Measurements from ENCODE around the gene WIPF1. TPM values are rescaled to one million over a fixed set of nuclear protein-coding genes. Genes with fewer than 3 reads are reported as not detected.

Gene WIPF1
- total RNA-seq, 2 experiments from 2014 or later, result 170 to 183 TPM

DNA sequence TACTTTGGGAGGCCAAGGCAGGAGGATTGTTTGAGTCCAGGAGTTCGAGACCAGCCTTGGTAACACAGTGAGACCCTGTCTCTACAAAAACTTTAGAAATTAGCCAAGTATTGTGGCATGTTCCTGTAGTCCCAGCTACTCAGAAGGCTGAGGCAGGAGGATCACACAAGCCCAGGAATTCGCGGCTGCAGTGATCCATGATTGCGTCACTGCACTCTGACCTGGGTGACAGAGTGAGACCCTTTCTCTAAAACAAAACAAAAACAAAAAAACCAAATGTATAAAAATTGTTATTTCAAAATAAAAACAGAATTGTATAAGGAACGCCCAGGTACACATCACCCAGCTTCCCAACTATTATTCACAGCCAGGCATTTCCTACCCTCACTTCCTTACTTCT, 56.7 kb downstream of the WIPF1 start:
- H3K9me3 Mint-ChIP-seq, result no peaks in the 10 kb centered on the region
- no peak overlapping the region for H3K27ac Mint-ChIP-seq
- H3K4me1 Mint-ChIP-seq (ENCODE audit: low read depth), result peaks cover 17% of the 10 kb centered on the region
- no peak for DNase-seq
- intact Hi-C loops (cut with micrococcal nuclease), result no loop called here
- CTCF ChIA-PET, result no interaction called here
- H3K27me3 Mint-ChIP-seq, result no peaks in the 10 kb centered on the region
- no peaks in the 10 kb centered on the region for H3K36me3 Mint-ChIP-seq
- H3K4me3 Mint-ChIP-seq, result no peak overlapping the region
- POLR2A ChIA-PET, result no interaction called here

DNA sequence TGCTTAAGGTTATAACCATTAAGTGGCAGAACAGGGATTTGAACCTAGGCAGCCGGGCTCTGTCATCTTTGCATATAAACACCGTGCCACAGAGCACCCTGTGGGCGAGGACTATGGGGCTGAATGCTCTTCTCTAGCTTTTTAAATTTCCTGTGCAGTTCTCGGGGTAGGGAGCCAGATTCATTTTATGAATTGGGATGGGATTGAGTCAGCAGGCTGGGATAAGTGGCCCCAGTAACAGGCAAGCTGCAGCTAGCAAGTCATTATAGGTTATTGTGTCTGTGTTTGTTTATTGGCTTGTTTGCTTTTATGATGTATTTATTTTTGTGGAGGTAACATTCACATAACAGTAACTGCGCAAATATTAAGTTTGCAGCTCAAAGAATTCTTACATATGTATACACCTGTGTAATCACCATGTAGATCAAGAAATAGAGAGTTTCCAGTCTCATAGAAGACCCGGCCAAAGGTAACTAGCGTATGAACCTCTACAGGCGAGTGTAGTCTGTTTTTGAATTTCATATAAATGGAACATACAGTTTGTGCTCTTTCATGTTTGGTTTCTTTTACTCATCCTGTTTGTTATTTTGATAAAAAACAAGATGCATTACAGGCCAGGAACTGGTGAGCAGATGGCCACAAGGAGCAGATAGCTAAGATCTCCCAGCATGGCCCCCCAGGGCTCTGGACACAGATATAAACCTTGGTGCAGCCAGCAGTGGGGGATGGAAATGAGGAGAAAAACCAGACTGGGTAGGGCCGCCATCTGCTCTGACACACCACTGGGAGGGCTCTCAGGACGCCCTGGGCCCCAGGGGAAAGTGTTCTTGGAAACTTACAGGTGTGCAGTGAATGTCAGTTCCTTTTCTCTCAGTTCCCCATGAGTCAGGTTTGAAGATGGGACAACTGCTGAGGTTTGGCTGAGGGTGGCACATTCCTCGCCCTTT, 61.6 kb downstream of the WIPF1 start:
- Mint-ChIP-seq H3K4me3 (no peak overlapping the region), H3K27ac (no peak overlapping the region), H3K27me3 (no peaks in the 10 kb centered on the region), H3K9me3 (no peaks in the 10 kb centered on the region), H3K36me3 (no peaks in the 10 kb centered on the region), H3K4me1 (ENCODE audit: low read depth) (peaks cover 3% of the 10 kb centered on the region)
- DNase-seq, result no peak
- POLR2A ChIA-PET, result no interaction called here
- intact Hi-C loops (cut with micrococcal nuclease), result no loop called here
- CTCF ChIA-PET, result interaction anchor here (0.9 to 1.7 kb wide), 2 partner anchors 14 to 73 kb away, joined by 6 read pairs; no protein-coding TSS in a partner anchor

DNA sequence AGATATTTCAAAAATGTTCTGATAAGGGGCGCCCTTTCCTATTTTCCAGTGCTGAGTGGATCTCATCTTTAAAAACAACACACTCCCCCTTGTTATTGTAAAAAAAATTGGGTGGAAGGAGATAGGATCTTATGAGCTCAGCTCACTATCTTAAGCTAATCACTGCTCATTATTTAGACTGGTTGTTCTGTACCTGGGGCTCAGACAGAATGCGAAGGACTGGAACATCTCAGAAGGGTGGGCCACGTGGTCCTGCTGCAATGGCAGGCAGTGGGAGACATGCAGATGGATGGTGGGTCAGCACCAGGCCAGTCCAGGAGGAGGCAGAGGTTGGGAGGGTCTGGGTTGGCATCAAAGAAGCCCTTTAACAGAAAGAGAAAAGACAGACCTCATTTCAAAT, 62.5 kb downstream of the WIPF1 start:
- ChIA-PET POLR2A (interaction anchor here (0.6 kb wide), 2 partner anchors 12 to 123 kb away, joined by 3 read pairs; no protein-coding TSS in a partner anchor), CTCF (interaction anchor here (0.9 to 1.7 kb wide), 2 partner anchors 13 to 72 kb away, joined by 6 read pairs; no protein-coding TSS in a partner anchor)
- Mint-ChIP-seq H3K4me3 (no peak overlapping the region), H3K4me1 (ENCODE audit: low read depth) (peaks cover 3% of the 10 kb centered on the region), H3K27ac (no peak overlapping the region), H3K9me3 (no peaks in the 10 kb centered on the region), H3K36me3 (no peaks in the 10 kb centered on the region), H3K27me3 (no peaks in the 10 kb centered on the region)
- DNase-seq, result no peak
- intact Hi-C loops (cut with micrococcal nuclease), result no loop called here

DNA sequence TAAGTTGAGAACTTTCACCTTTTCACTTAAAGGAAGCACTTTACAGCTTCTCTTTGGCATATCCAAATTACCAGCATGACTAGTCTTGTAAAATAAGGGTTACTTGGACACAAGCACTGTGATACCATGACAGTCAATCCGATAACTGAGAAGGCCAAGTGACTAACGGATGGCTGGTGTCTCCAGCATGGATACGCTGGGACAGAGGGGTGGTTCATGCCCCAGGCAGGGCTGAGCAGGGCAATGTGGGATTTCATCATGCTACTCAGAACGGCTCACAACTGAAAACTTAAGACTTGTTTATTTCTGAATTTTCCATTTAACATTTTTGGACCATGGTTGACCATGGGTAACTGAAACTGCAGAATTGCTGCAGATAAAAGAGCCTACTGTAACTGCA, 67.7 kb downstream of the WIPF1 start:
- H3K27ac Mint-ChIP-seq, result no peak overlapping the region
- no peaks in the 10 kb centered on the region for H3K27me3 Mint-ChIP-seq
- CTCF ChIA-PET, result no interaction called here
- H3K4me1 Mint-ChIP-seq (ENCODE audit: low read depth), result no peaks in the 10 kb centered on the region
- POLR2A ChIA-PET, result no interaction called here
- peaks cover 2% of the 10 kb centered on the region for H3K36me3 Mint-ChIP-seq
- intact Hi-C loops (cut with micrococcal nuclease), result no loop called here
- H3K4me3 Mint-ChIP-seq, result no peak overlapping the region
- peaks cover 4% of the 10 kb centered on the region for H3K9me3 Mint-ChIP-seq
- no peak for DNase-seq

DNA sequence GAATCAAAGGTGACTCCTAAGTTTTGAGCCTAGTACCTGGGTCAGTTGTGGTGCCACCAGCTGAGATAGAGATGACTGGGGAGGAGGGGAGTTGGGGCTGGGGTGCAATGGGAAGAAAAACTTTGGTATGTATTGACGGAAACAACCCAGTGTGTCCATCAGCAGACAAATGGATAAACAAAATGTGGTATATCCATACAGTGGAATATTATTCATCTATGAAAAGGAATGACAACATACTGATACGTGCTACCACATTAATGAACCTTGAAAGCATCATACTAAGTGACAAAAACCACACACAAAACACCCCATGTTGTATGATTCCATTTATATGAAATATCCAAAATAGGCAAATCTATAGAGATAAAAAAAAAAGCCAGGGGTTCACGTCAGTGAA, 69.6 kb downstream of the WIPF1 start:
- CTCF ChIA-PET, result interaction anchor here (1.0 kb wide), 1 partner anchor 19 kb away, joined by 4 read pairs; no protein-coding TSS in a partner anchor

DNA sequence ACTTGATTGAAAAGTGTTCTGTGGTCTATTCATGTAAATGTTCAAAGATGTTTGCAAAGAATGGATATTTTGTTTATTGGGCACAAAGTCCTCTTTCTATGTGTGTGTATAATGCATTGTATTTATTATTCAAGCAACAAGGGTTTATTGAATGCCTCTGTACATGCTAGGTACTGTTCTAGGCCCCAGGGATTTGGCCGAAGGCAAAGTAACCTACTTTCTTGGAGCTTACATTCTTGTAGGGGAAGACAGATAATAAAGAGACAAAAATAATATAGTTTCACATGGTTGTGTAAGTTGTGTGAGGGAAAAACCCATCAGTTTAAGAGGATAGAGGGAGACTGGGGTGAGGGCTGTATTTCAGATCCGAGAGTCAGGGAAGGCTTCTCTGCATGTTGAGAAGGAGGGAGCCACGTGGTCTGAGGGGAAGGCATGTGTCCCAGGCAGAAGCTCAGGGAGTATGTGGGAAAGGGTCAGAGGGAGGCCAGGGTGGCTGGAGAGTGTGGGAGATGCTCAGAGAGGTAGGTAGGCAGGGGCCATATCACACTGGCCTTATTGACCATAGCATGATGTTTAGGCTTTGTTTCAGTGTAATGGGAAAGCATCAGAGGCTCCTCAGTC, 70.4 kb downstream of the WIPF1 start:
- peaks cover 7% of the 10 kb centered on the region for H3K4me1 Mint-ChIP-seq (ENCODE audit: low read depth)
- POLR2A ChIA-PET, result no interaction called here
- H3K36me3 Mint-ChIP-seq, result peaks cover 2% of the 10 kb centered on the region
- H3K9me3 Mint-ChIP-seq, result peaks cover 4% of the 10 kb centered on the region
- intact Hi-C loops (cut with micrococcal nuclease), result no loop called here
- H3K27me3 Mint-ChIP-seq, result no peaks in the 10 kb centered on the region
- H3K27ac Mint-ChIP-seq, result no peak overlapping the region
- no peak for DNase-seq
- no peak overlapping the region for H3K4me3 Mint-ChIP-seq
- CTCF ChIA-PET, result interaction anchor here (0.7 to 1.0 kb wide), 2 partner anchors 15 to 20 kb away, joined by 3 to 4 read pairs; no protein-coding TSS in a partner anchor

More for the DNA sequence above, 69.6 kb downstream of the WIPF1 start:
- Mint-ChIP-seq H3K4me3 (no peak overlapping the region), H3K36me3 (peaks cover 2% of the 10 kb centered on the region), H3K4me1 (ENCODE audit: low read depth) (peaks cover 7% of the 10 kb centered on the region), H3K27me3 (no peaks in the 10 kb centered on the region), H3K9me3 (peaks cover 4% of the 10 kb centered on the region), H3K27ac (no peak overlapping the region)
- POLR2A ChIA-PET, result no interaction called here
- intact Hi-C loops (cut with micrococcal nuclease), result no loop called here
- no peak for DNase-seq

DNA sequence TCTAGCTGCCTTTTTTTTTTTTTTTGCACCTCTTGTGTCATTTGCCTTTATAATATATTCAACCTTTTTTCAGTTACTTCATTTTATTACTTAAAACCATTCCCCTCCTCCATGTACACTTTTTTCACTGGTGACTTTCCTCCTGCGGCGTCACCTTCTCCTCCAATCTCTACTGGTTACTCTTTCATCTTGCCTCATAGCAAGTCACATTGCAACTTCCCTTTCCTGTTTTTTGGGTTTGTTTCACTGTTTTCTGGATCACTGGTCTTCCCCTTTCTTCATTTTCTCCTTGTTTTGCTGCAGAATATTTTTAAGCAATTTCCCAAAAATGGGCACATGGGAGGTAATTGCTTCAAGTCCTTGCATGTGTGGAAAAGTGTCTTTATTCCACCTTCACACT, 73.1 kb downstream of the WIPF1 start:
- no peaks in the 10 kb centered on the region for H3K27me3 Mint-ChIP-seq
- ChIA-PET CTCF (interaction anchor here (1.2 to 1.8 kb wide), 2 partner anchors 62 to 163 kb away, joined by 3 to 5 read pairs; no protein-coding TSS in a partner anchor), POLR2A (no interaction called here)
- no peak overlapping the region for H3K27ac Mint-ChIP-seq
- H3K4me1 Mint-ChIP-seq (ENCODE audit: low read depth), result peaks cover 7% of the 10 kb centered on the region
- intact Hi-C loops (cut with micrococcal nuclease), result no loop called here
- no peak for DNase-seq
- peaks cover 2% of the 10 kb centered on the region for H3K36me3 Mint-ChIP-seq
- peaks cover 4% of the 10 kb centered on the region for H3K9me3 Mint-ChIP-seq
- H3K4me3 Mint-ChIP-seq, result no peak overlapping the region

DNA sequence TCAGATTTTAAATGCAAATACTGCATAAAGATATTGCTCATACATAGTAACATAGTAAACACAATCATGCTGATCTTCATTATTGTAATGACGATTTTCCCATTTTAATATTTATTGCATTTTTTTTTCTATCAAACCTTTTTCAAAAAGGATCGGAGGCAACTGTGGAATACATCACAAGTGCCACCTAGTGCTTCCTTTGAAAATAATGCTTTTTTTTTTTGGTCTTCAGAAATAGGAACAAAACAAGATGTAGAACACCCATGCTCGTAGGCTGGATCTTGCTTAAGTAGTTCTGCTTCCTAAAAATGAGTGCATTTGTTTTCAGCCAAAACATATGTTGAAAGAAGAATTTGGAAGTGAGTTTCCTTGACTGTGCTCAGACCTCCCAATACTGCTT, 75.1 kb downstream of the WIPF1 start:
- no peak for DNase-seq
- peaks cover under 1% of the 10 kb centered on the region for H3K9me3 Mint-ChIP-seq
- intact Hi-C loops (cut with micrococcal nuclease), result loop anchor here (1.0 kb wide), 2 partner anchors 35 to 60 kb away; partner anchors contain the start of gene GPR155
- CTCF ChIA-PET, result interaction anchor here (0.6 to 3.3 kb wide), 6 partner anchors 13 to 580 kb away, joined by 3 to 51 read pairs (median 4); no protein-coding TSS in a partner anchor
- H3K4me3 Mint-ChIP-seq, result no peak overlapping the region
- H3K27ac Mint-ChIP-seq, result no peak overlapping the region
- no peaks in the 10 kb centered on the region for H3K27me3 Mint-ChIP-seq
- H3K4me1 Mint-ChIP-seq (ENCODE audit: low read depth), result peaks cover 7% of the 10 kb centered on the region
- POLR2A ChIA-PET, result no interaction called here
- H3K36me3 Mint-ChIP-seq, result no peaks in the 10 kb centered on the region

DNA sequence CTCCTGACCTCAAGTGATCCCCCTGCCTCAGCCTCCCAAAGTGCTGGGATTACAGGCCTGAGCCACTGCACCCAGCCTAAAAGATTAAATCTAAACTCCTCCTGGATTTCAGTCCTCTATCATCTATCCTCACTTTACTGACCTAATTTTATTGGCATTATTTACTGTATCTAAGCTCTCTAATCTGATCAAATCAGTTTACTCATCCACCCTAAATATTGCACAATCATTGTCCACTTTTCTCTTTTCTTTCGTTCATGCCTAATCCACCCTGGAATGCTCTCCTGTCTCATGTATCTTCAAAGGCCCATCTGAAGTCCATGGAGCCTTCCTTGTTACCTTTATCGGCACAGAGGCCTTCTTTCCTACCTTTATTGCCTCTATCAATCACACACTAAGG, 79.2 kb downstream of the WIPF1 start:
- ChIA-PET POLR2A (no interaction called here), CTCF (interaction anchor here (2.4 kb wide), 1 partner anchor 56 kb away, joined by 12 read pairs; no protein-coding TSS in a partner anchor)
- intact Hi-C loops (cut with micrococcal nuclease), result no loop called here
- Mint-ChIP-seq H3K9me3 (no peaks in the 10 kb centered on the region), H3K27me3 (no peaks in the 10 kb centered on the region), H3K4me1 (ENCODE audit: low read depth) (peaks cover 9% of the 10 kb centered on the region), H3K36me3 (no peaks in the 10 kb centered on the region), H3K4me3 (no peak overlapping the region), H3K27ac (no peak overlapping the region)
- no peak for DNase-seq

DNA sequence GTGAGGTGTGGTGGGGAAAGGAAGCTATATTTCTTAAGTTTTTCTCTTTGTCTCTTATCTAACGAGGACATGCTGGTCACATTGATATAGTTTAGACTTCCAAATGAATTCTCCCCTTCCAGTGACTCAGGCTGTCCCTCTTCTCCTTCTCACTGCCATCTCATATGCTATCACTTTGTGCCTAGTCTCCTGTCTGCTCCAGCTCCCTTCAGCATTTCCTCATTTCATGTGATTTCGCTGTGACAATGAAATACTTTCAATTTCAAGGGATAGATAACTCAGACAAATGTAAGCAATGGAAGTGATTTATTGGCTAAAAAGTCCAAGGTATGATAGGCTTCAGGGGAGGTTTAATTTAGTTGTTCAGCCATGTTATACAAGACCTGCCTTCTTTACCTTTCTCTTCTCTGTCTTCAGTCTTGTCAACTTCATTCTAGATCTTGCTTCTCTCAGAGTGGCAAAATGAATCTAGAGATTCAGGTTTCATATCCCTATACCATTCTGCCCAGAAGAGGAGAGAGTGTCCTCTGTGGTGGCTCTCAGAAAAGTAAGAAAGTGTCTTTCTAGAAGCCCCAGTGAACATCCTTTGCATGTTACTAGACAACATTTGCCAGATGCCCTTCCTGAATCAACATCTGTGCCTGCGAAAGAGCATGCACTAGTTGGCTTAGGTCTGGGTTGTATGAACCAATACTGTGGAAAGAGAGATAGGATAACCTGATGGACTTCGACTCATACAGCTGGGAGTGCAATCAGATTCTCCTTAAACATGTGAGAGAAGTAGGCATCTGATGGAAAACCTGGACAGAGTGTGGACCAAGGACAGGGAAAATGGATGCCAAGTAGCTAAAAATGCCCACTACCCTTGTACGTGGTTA, 80.9 kb downstream of the WIPF1 start:
- peaks cover 16% of the 10 kb centered on the region for H3K4me1 Mint-ChIP-seq (ENCODE audit: low read depth)
- H3K9me3 Mint-ChIP-seq, result peaks cover 7% of the 10 kb centered on the region
- no peak overlapping the region for H3K27ac Mint-ChIP-seq
- no peak overlapping the region for H3K4me3 Mint-ChIP-seq
- H3K36me3 Mint-ChIP-seq, result no peaks in the 10 kb centered on the region
- DNase-seq, result no peak
- no peaks in the 10 kb centered on the region for H3K27me3 Mint-ChIP-seq
- intact Hi-C loops (cut with micrococcal nuclease), result no loop called here
- POLR2A ChIA-PET, result no interaction called here
- CTCF ChIA-PET, result interaction anchor here (2.4 kb wide), 1 partner anchor 54 kb away, joined by 12 read pairs; no protein-coding TSS in a partner anchor

DNA sequence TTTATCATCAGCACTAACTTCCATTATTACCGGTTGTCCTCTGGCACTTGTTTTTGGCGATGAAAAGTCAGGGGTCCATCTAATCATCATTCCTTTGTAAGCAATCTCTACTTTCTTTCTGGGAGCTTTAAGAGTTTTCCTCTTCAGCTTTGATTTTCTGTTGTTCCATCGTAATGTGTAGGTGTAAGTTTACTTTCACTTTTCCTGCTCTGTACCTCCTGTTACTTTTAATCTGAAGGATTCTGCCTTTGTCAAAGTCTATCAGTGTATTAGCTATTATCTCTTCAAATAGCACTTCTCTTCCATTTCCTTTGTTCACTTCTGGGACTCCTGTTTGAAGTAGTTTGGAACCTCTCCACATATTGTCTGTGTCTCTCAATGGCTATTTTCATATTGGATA, 85.3 kb downstream of the WIPF1 start:
- Mint-ChIP-seq H3K27me3 (no peaks in the 10 kb centered on the region), H3K4me3 (no peak overlapping the region), H3K36me3 (peaks cover 10% of the 10 kb centered on the region), H3K4me1 (ENCODE audit: low read depth) (peaks cover 17% of the 10 kb centered on the region), H3K27ac (no peak overlapping the region), H3K9me3 (peaks cover 36% of the 10 kb centered on the region)
- ChIA-PET CTCF (interaction anchor here (0.6 to 1.6 kb wide), 2 partner anchors 15 to 49 kb away, joined by 3 to 6 read pairs; no protein-coding TSS in a partner anchor), POLR2A (no interaction called here)
- intact Hi-C loops (cut with micrococcal nuclease), result no loop called here
- DNase-seq, result no peak

All from activated CD4-positive, alpha-beta memory T cell treated with anti-CD3 and anti-CD28 coated beads for 36 hours (primary cell).